DOHH2 (cell line): Measurements from ENCODE around the gene ITPKB.

Experiments
- H3F3A ChIP-seq: fragments of 200-600 bp; sonication (generic), shearing (Covaris generic); 2 replicates; pipeline ENCODE4 v1.6.0; 2016; ENCODE audit warnings: antibody characterized with exemption, mild to moderate bottlenecking; ENCODE audit not compliant: control insufficient read depth, insufficient read depth
- H3K27ac ChIP-seq: fragments of 200-600 bp; sonication (generic); 2 replicates; pipeline ENCODE4 v1.5.1; 2014; ENCODE audit warnings: low read depth, mild to moderate bottlenecking, low read length, moderate library complexity
- H3K27me3 ChIP-seq: fragments of 200-600 bp; sonication (generic); 2 replicates; pipeline ENCODE4 v1.6.1; 2014; ENCODE audit warnings: mild to moderate bottlenecking, low read length, mixed read lengths; ENCODE audit not compliant: control insufficient read depth
- H3K36me3 ChIP-seq: fragments of 200-600 bp; sonication (generic); 2 replicates; pipeline ENCODE4 v1.6.1; 2014; ENCODE audit warnings: mild to moderate bottlenecking, low read length, moderate library complexity, mixed read lengths; ENCODE audit not compliant: control insufficient read depth
- H3K4me1 ChIP-seq: fragments of 200-600 bp; sonication (generic); 2 replicates; pipeline ENCODE4 v1.6.1; 2014; ENCODE audit warnings: mild to moderate bottlenecking, low read length, mixed read lengths; ENCODE audit not compliant: control insufficient read depth
- H3K4me2 ChIP-seq: fragments of 200-600 bp; sonication (generic); 2 replicates; pipeline ENCODE4 v1.6.0; 2014; ENCODE audit warnings: mild to moderate bottlenecking, low read length, moderate library complexity
- H3K4me3 ChIP-seq: fragments of 200-600 bp; sonication (generic); 2 replicates; pipeline ENCODE4 v1.5.1; 2014; ENCODE audit warnings: mild to moderate bottlenecking, low read length, mixed read lengths
- H3K79me2 ChIP-seq: fragments of 200-600 bp; sonication (generic); 2 replicates; pipeline ENCODE4 v1.6.1; 2014; ENCODE audit warnings: mild to moderate bottlenecking, low read length, mixed read lengths; ENCODE audit not compliant: control insufficient read depth
- H3K9me2 ChIP-seq: fragments of 200-600 bp; sonication (generic); replicated peaks from 2 replicates; pipeline ENCODE4 v1.6.1; 2014; ENCODE audit warnings: mild to moderate bottlenecking, low read length, mixed read lengths; ENCODE audit not compliant: control insufficient read depth
- H3K9me3 ChIP-seq: fragments of 200-600 bp; sonication (generic); 2 replicates; pipeline ENCODE4 v1.6.1; 2014; ENCODE audit warnings: antibody characterized with exemption, low read length, mixed read lengths; ENCODE audit not compliant: control insufficient read depth, insufficient read depth
- H4K20me1 ChIP-seq: fragments of 200-600 bp; sonication (generic); 2 replicates; pipeline ENCODE4 v1.6.0; 2014; ENCODE audit warnings: low read depth, mild to moderate bottlenecking, antibody characterized with exemption, low read length, moderate library complexity; ENCODE audit not compliant: control insufficient read depth, insufficient read depth
- EZH2phosphoT487 ChIP-seq: fragments of 200-600 bp; sonication (generic); IDR thresholded peaks from 2 replicates; pipeline ENCODE4 v1.6.1; 2017; ENCODE audit warnings: borderline replicate concordance, mild to moderate bottlenecking, antibody characterized with exemption, low read length, moderate library complexity, mixed read lengths
- TF ChIP-seq, protein P1 (sequence below): fragments of 200-600 bp; sonication (generic); IDR thresholded peaks from one replicate; pipeline ENCODE4 v1.5.1; 2014; ENCODE audit warnings: antibody characterized with exemption, mild to moderate bottlenecking, low read depth, low read length; ENCODE audit not compliant: poor library complexity, severe bottlenecking

Gene ITPKB

GRCh38 chr1:226603858-226604559 is 135.1 kb downstream of the ITPKB start:
- Histone ChIP-seq H4K20me1 (0 out of 2 replicates have a peak, but pooled peaks cover under 1% of the 10 kb centered on the region), H3K9me2 (no peaks in the 10 kb centered on the region), H3K4me1 (peaks cover 4% of the 10 kb centered on the region; the same call in 1 of the 2 replicates), H3K27me3 (peaks cover 4% of the 10 kb centered on the region), H3K4me2 (no peak overlapping the region), H3K27ac (no peak overlapping the region), H3K79me2 (no peaks in the 10 kb centered on the region), H3K4me3 (no peak overlapping the region), H3K36me3 (no peaks in the 10 kb centered on the region), H3K9me3 (no peaks in the 10 kb centered on the region), H3F3A (no peaks in the 10 kb centered on the region)
- TF ChIP-seq EZH2phosphoT487, result no peak
- TF ChIP-seq, protein P1, sequence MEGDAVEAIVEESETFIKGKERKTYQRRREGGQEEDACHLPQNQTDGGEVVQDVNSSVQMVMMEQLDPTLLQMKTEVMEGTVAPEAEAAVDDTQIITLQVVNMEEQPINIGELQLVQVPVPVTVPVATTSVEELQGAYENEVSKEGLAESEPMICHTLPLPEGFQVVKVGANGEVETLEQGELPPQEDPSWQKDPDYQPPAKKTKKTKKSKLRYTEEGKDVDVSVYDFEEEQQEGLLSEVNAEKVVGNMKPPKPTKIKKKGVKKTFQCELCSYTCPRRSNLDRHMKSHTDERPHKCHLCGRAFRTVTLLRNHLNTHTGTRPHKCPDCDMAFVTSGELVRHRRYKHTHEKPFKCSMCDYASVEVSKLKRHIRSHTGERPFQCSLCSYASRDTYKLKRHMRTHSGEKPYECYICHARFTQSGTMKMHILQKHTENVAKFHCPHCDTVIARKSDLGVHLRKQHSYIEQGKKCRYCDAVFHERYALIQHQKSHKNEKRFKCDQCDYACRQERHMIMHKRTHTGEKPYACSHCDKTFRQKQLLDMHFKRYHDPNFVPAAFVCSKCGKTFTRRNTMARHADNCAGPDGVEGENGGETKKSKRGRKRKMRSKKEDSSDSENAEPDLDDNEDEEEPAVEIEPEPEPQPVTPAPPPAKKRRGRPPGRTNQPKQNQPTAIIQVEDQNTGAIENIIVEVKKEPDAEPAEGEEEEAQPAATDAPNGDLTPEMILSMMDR, result no peak

- TF ChIP-seq EZH2phosphoT487, result no peak
- TF ChIP-seq, protein P1, result no peak
- no peaks in the 10 kb centered on the region for H3F3A ChIP-seq
- H3K4me2 ChIP-seq, result no peak overlapping the region
- no peaks in the 10 kb centered on the region for H3K79me2 ChIP-seq
- H4K20me1 ChIP-seq, result no peaks in the 10 kb centered on the region
- H3K4me3 ChIP-seq, result no peak overlapping the region
- peaks cover 11% of the 10 kb centered on the region for H3K27me3 ChIP-seq
- no peaks in the 10 kb centered on the region for H3K9me3 ChIP-seq
- H3K9me2 ChIP-seq, result no peaks in the 10 kb centered on the region
- H3K4me1 ChIP-seq, result no peaks in the 10 kb centered on the region
- no peak overlapping the region for H3K27ac ChIP-seq
- H3K36me3 ChIP-seq, result no peaks in the 10 kb centered on the region
These were observed 135.8 kb downstream of the ITPKB start for GRCh38 chr1:226603022-226603857.

DNA sequence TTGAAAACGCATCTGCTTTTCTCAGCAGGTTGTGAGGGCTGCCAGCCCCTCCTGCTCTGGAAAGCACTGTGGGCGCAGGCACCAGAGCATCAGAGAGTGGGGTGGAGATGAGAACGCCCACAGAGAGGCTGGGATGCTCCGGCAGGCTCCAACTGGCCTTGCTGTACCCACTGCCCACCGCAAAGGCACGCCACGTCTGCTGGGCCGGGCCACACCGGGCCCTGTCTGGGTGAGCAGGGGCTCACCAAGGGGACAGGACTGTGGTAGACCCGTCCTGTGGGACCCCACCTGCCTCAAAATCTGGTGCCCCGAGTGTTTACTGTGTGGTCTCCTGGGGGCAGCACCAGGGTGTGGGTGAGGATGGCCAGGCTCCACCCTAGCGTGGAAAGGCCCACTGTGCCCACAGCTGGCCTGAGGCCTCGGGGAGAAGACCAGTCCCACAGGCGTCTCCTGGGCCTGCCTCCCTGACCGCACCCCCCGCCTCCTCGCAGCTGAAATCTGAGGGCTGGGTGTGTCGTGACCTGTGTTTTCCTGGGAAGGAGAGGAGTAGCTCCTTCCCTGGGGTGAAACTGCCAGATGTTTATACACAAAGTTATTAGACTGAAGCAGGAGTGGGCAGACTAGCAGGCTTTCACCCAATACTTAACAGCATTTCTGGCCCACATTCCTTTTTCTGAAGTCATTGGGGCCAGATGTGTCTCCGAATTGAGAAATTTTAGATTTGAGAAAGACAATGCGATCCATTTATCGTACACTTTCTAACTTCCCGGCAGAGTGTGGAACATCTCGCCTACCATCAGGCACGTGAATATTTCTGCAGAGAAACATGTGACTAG is 136.7 kb downstream of the ITPKB start:
- no peaks in the 10 kb centered on the region for H3K9me3 ChIP-seq
- no peaks in the 10 kb centered on the region for H4K20me1 ChIP-seq
- no peaks in the 10 kb centered on the region for H3K9me2 ChIP-seq
- no peaks in the 10 kb centered on the region for H3K79me2 ChIP-seq
- H3K4me2 ChIP-seq, result no peak overlapping the region
- TF ChIP-seq, protein P1, result no peak
- TF ChIP-seq EZH2phosphoT487, result no peak
- no peak overlapping the region for H3K4me3 ChIP-seq
- peaks cover 3% of the 10 kb centered on the region; the same call in 1 of the 2 replicates for H3K4me1 ChIP-seq
- no peaks in the 10 kb centered on the region for H3K36me3 ChIP-seq
- no peaks in the 10 kb centered on the region for H3F3A ChIP-seq
- no peak overlapping the region for H3K27ac ChIP-seq
- H3K27me3 ChIP-seq, result peaks cover 19% of the 10 kb centered on the region
